Testis (tissue), 2 donors: ENCODE measurements around the gene LDLRAD4.

Experiments used
- POLR2A ChIP-seq: fragments of 450-650 bp; IDR thresholded peaks from one replicate; pipeline ENCODE4 v1.6.1; 2017; ENCODE audit warnings: antibody characterized with exemption, mild to moderate bottlenecking, moderate library complexity
- TF ChIP-seq, protein P1 (sequence below), 3 experiments: fragments of 450-650 bp in 2 of 3; fragments of 200-600 bp in 1 of 3; sonication (generic) in 1 of 3; IDR thresholded peaks; one replicate each; pipeline ENCODE4 v1.5.1; 2016 to 2019; ENCODE audit warnings: antibody characterized with exemption in 3 of 3, mild to moderate bottlenecking in 2 of 3, moderate library complexity in 1 of 3

DNA sequence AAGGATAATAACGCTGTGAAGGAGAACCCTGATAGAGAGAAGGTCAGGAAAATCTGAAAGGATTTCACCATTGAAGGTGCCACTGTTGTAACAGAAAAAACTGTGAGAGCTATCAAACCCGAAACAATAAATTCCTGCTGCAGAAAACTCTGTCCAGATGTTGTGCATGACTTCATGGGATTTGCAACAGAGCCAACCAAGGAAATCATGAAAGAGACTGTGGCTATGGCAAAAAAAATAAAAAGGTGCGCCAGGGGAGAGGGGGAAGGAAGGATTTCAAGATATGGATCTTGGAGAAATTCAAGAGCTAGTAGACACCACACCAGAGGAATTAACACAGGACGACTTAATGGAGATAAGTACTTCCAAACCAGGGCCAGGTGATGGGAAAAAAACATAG lies 88.0 kb downstream of the LDLRAD4 start:
- TF ChIP-seq, protein P1, sequence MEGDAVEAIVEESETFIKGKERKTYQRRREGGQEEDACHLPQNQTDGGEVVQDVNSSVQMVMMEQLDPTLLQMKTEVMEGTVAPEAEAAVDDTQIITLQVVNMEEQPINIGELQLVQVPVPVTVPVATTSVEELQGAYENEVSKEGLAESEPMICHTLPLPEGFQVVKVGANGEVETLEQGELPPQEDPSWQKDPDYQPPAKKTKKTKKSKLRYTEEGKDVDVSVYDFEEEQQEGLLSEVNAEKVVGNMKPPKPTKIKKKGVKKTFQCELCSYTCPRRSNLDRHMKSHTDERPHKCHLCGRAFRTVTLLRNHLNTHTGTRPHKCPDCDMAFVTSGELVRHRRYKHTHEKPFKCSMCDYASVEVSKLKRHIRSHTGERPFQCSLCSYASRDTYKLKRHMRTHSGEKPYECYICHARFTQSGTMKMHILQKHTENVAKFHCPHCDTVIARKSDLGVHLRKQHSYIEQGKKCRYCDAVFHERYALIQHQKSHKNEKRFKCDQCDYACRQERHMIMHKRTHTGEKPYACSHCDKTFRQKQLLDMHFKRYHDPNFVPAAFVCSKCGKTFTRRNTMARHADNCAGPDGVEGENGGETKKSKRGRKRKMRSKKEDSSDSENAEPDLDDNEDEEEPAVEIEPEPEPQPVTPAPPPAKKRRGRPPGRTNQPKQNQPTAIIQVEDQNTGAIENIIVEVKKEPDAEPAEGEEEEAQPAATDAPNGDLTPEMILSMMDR (IDR thresholded peaks at IDR 0.05) = no peak
- no peak for TF ChIP-seq POLR2A
